ENCODE measurements around the gene FCHSD1. TPM values are rescaled to one million over a fixed set of nuclear protein-coding genes. Genes with fewer than 3 reads are reported as not detected.

Gene FCHSD1
- total and polyA plus RNA-seq, 2 donors (not counting 1 experiment from before 2014, with no cell fraction given), result 123 to 193 TPM

GRCh38 chr5:141672841-141673813, 21.9 kb upstream of the FCHSD1 start:
- no peak overlapping the region for H3K27ac ChIP-seq (ENCODE audit: low read length in 2 of 2)
- H3K4me3 ChIP-seq (ENCODE audit: control extremely low read depth in 1 of 5, extremely low read depth in 1 of 5, insufficient read depth in 1 of 5, low read depth in 2 of 5, low read length in 4 of 5), result no peak overlapping the region
- 92% methylated on average over 13 of the region's 19 CpGs for WGBS (ENCODE audit: insufficient coverage)
- no peak for DNase-seq
- Mint-ChIP-seq H3K27me3 (peaks cover 5% of the 10 kb centered on the region), H3K9me3 (ENCODE audit: insufficient read depth) (no peaks in the 10 kb centered on the region), H3K4me1 (no peaks in the 10 kb centered on the region), H3K4me3 (no peak overlapping the region), H3K27ac (no peak overlapping the region)
- CTCF ChIA-PET, result interaction anchor here (1.3 to 6.4 kb wide), 2 partner anchors 9 to 20 kb away, joined by 3 to 28 read pairs; no protein-coding TSS in a partner anchor
- ATAC-seq (ENCODE audit: low read depth), result no peak
- H3K27me3 ChIP-seq (replicated peaks in 1 of 4; ENCODE audit: control extremely low read depth in 1 of 4, control insufficient read depth in 3 of 4, insufficient read depth in 4 of 4, low read length in 3 of 4), result no peaks in the 10 kb centered on the region
- no peak overlapping the region for H3K4me2 ChIP-seq (replicated peaks; ENCODE audit: low read depth, low read length, poor library complexity, severe bottlenecking)
- H4K20me1 ChIP-seq (ENCODE audit: control insufficient read depth, insufficient read depth, low read length, poor library complexity, severe bottlenecking), result no peaks in the 10 kb centered on the region
- POLR2A ChIA-PET, result no interaction called here
- no peak overlapping the region for H3K9ac ChIP-seq (ENCODE audit: low read length)
- H2AFZ ChIP-seq (ENCODE audit: insufficient read depth, low read depth, low read length, poor library complexity, severe bottlenecking), result no peak overlapping the region
- H3K79me2 ChIP-seq (ENCODE audit: control insufficient read depth, insufficient read depth, low read length), result no peaks in the 10 kb centered on the region
- TF ChIP-seq EZH2 (IDR thresholded peaks at IDR 0.05; ENCODE audit: borderline replicate concordance, insufficient read depth, low read depth, low read length, poor library complexity, severe bottlenecking), result no peak
- TF ChIP-seq CTCF (IDR thresholded peaks at IDR 0.05), result no peak
- no peaks in the 10 kb centered on the region for H3K36me3 ChIP-seq (replicated peaks in 1 of 2; ENCODE audit: control extremely low read depth in 1 of 2, control insufficient read depth in 1 of 2, extremely low read depth in 1 of 2, insufficient read depth in 2 of 2, low read length in 1 of 2)
- no peaks in the 10 kb centered on the region for H3K9me3 ChIP-seq (ENCODE audit: control extremely low read depth in 1 of 3, control insufficient read depth in 2 of 3, insufficient read depth in 1 of 3, low read length in 2 of 3)
- H3K4me1 ChIP-seq (ENCODE audit: control insufficient read depth in 2 of 2, insufficient read depth in 2 of 2, low read length in 2 of 2), result no peaks in the 10 kb centered on the region
- intact Hi-C loops (cut with micrococcal nuclease), result no loop called here

Data from B cell (primary cell).